ENCODE data around the gene NBAS.

The NBAS gene

GRCh38 chr2:15145919-15146318 lies 415.2 kb downstream of the NBAS start:
- Histone ChIP-seq H3K9ac (ENCODE audit: low read length) (no peak overlapping the region), H3K4me3 (ENCODE audit: low read length) (no peak overlapping the region), H3K4ac (ENCODE audit: low read depth, low read length) (no peak overlapping the region), H3K4me1 (ENCODE audit: control insufficient read depth, low read depth, low read length) (peaks cover 7% of the 10 kb centered on the region), H2BK15ac (replicated peaks; ENCODE audit: low read depth) (no peak overlapping the region), H2AK5ac (ENCODE audit: low read length) (no peak overlapping the region), H2BK5ac (ENCODE audit: low read length) (no peak overlapping the region), H4K5ac (ENCODE audit: low read length) (no peak overlapping the region), H2BK120ac (ENCODE audit: low read depth, low read length) (no peak overlapping the region), H4K8ac (ENCODE audit: low read depth, low read length) (no peak overlapping the region), H3K36me3 (ENCODE audit: control insufficient read depth, insufficient read depth, low read length) (no peaks in the 10 kb centered on the region), H3K79me1 (ENCODE audit: low read length) (no peaks in the 10 kb centered on the region), H3K27me3 (ENCODE audit: insufficient read depth, low read length, poor library complexity) (no peaks in the 10 kb centered on the region), H3K27ac (ENCODE audit: low read depth, low read length) (no peak overlapping the region), H3K18ac (ENCODE audit: low read length) (no peak overlapping the region), H3K4me2 (ENCODE audit: low read length) (no peak overlapping the region), H3K56ac (ENCODE audit: low read length) (no peak overlapping the region), H3K23ac (ENCODE audit: low read length) (no peak overlapping the region), H3K79me2 (ENCODE audit: control insufficient read depth, insufficient read depth, low read length) (no peaks in the 10 kb centered on the region)
- WGBS (ENCODE audit: extremely low coverage, insufficient coverage, low lambda C conversion rate): no CpG with 5 or more reads among the region's 3 CpGs
- no peak for DNase-seq

GRCh38 chr2:15145046-15145817 lies 415.9 kb downstream of the NBAS start:
- H3K4me1 ChIP-seq (ENCODE audit: control insufficient read depth, low read depth, low read length): peaks cover 7% of the 10 kb centered on the region
- H3K27me3 ChIP-seq (ENCODE audit: insufficient read depth, low read length, poor library complexity): no peaks in the 10 kb centered on the region
- H4K8ac ChIP-seq (ENCODE audit: low read depth, low read length): no peak overlapping the region
- H3K79me1 ChIP-seq (ENCODE audit: low read length): no peaks in the 10 kb centered on the region
- H3K56ac ChIP-seq (ENCODE audit: low read length): no peak overlapping the region
- no peak overlapping the region for H3K4me2 ChIP-seq (ENCODE audit: low read length)
- no peak overlapping the region for H2BK15ac ChIP-seq (replicated peaks; ENCODE audit: low read depth)
- H3K79me2 ChIP-seq (ENCODE audit: control insufficient read depth, insufficient read depth, low read length): no peaks in the 10 kb centered on the region
- no peak overlapping the region for H2BK120ac ChIP-seq (ENCODE audit: low read depth, low read length)
- DNase-seq: no peak
- no peak overlapping the region for H3K27ac ChIP-seq (ENCODE audit: low read depth, low read length)
- no peak overlapping the region for H3K4me3 ChIP-seq (ENCODE audit: low read length)
- no peak overlapping the region for H4K5ac ChIP-seq (ENCODE audit: low read length)
- H3K23ac ChIP-seq (ENCODE audit: low read length): no peak overlapping the region
- no peak overlapping the region for H3K9ac ChIP-seq (ENCODE audit: low read length)
- H3K36me3 ChIP-seq (ENCODE audit: control insufficient read depth, insufficient read depth, low read length): no peaks in the 10 kb centered on the region
- no peak overlapping the region for H2BK5ac ChIP-seq (ENCODE audit: low read length)
- no peak overlapping the region for H3K4ac ChIP-seq (ENCODE audit: low read depth, low read length)
- no peak overlapping the region for H3K18ac ChIP-seq (ENCODE audit: low read length)
- WGBS (ENCODE audit: extremely low coverage, insufficient coverage, low lambda C conversion rate): no CpG with 5 or more reads among the region's 5 CpGs
- no peak overlapping the region for H2AK5ac ChIP-seq (ENCODE audit: low read length)

DNA sequence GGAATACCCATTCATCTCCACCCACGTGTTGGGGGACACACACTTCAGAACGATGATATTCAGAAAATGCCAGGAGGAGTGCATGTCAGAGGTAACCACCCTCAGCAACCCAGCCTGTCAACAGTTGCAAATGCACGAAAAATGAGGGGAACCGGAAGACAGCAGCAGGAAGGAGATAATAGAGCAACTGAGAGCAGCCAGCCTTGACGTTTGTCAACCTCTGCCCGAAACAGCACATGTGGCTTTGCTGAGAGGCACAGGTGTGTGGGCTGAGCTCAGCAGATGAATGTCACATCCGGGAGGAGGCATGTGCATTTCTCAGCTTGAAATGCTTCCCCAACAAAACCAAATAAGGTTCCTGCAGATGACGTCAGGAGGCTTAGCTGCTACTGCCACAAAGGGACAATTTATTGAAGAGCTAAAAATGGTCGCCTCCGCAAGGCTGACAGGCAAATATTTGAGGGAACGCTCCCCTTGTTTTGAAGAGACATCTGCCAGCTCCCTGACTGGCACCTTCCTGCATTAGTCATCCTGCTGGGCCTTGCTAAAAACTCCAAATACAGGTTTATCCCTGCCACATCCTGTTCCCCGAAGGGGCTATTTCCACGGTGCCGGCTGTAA lies 419.0 kb downstream of the NBAS start:
- no peak overlapping the region for H3K18ac ChIP-seq (ENCODE audit: low read length)
- no peak overlapping the region for H3K4me3 ChIP-seq (ENCODE audit: low read length)
- no CpG with 5 or more reads among the region's 14 CpGs for WGBS (ENCODE audit: extremely low coverage, insufficient coverage, low lambda C conversion rate)
- no peak overlapping the region for H3K9ac ChIP-seq (ENCODE audit: low read length)
- H3K27ac ChIP-seq (ENCODE audit: low read depth, low read length): no peak overlapping the region
- H3K27me3 ChIP-seq (ENCODE audit: insufficient read depth, low read length, poor library complexity): no peaks in the 10 kb centered on the region
- no peak overlapping the region for H3K56ac ChIP-seq (ENCODE audit: low read length)
- H3K79me1 ChIP-seq (ENCODE audit: low read length): no peaks in the 10 kb centered on the region
- no peak overlapping the region for H4K8ac ChIP-seq (ENCODE audit: low read depth, low read length)
- H3K79me2 ChIP-seq (ENCODE audit: control insufficient read depth, insufficient read depth, low read length): no peaks in the 10 kb centered on the region
- no peak overlapping the region for H3K23ac ChIP-seq (ENCODE audit: low read length)
- no peak overlapping the region for H2BK120ac ChIP-seq (ENCODE audit: low read depth, low read length)
- no peak overlapping the region for H2BK5ac ChIP-seq (ENCODE audit: low read length)
- H3K4me2 ChIP-seq (ENCODE audit: low read length): no peak overlapping the region
- H3K36me3 ChIP-seq (ENCODE audit: control insufficient read depth, insufficient read depth, low read length): no peaks in the 10 kb centered on the region
- H4K5ac ChIP-seq (ENCODE audit: low read length): no peak overlapping the region
- peak; percentile 90 for DNase-seq
- H3K4me1 ChIP-seq (ENCODE audit: control insufficient read depth, low read depth, low read length): peaks cover 4% of the 10 kb centered on the region
- no peak overlapping the region for H2BK15ac ChIP-seq (replicated peaks; ENCODE audit: low read depth)
- no peak overlapping the region for H2AK5ac ChIP-seq (ENCODE audit: low read length)
- H3K4ac ChIP-seq (ENCODE audit: low read depth, low read length): no peak overlapping the region

- no peaks in the 10 kb centered on the region for H3K79me2 ChIP-seq (ENCODE audit: control insufficient read depth, insufficient read depth, low read length)
- WGBS (ENCODE audit: extremely low coverage, insufficient coverage, low lambda C conversion rate): no CpG with 5 or more reads among the region's 7 CpGs
- no peak for DNase-seq
- H4K8ac ChIP-seq (ENCODE audit: low read depth, low read length): no peak overlapping the region
- peaks cover 4% of the 10 kb centered on the region for H3K4me1 ChIP-seq (ENCODE audit: control insufficient read depth, low read depth, low read length)
- H3K18ac ChIP-seq (ENCODE audit: low read length): no peak overlapping the region
- no peaks in the 10 kb centered on the region for H3K27me3 ChIP-seq (ENCODE audit: insufficient read depth, low read length, poor library complexity)
- no peak overlapping the region for H3K9ac ChIP-seq (ENCODE audit: low read length)
- no peak overlapping the region for H3K23ac ChIP-seq (ENCODE audit: low read length)
- no peak overlapping the region for H3K56ac ChIP-seq (ENCODE audit: low read length)
- no peak overlapping the region for H3K4me3 ChIP-seq (ENCODE audit: low read length)
- no peak overlapping the region for H3K27ac ChIP-seq (ENCODE audit: low read depth, low read length)
- no peak overlapping the region for H2BK120ac ChIP-seq (ENCODE audit: low read depth, low read length)
- no peaks in the 10 kb centered on the region for H3K79me1 ChIP-seq (ENCODE audit: low read length)
- no peak overlapping the region for H4K5ac ChIP-seq (ENCODE audit: low read length)
- no peak overlapping the region for H2BK15ac ChIP-seq (replicated peaks; ENCODE audit: low read depth)
- no peak overlapping the region for H2AK5ac ChIP-seq (ENCODE audit: low read length)
- no peak overlapping the region for H2BK5ac ChIP-seq (ENCODE audit: low read length)
- H3K4me2 ChIP-seq (ENCODE audit: low read length): no peak overlapping the region
- no peaks in the 10 kb centered on the region for H3K36me3 ChIP-seq (ENCODE audit: control insufficient read depth, insufficient read depth, low read length)
- no peak overlapping the region for H3K4ac ChIP-seq (ENCODE audit: low read depth, low read length)
These were observed 419.9 kb downstream of the NBAS start for GRCh38 chr2:15141211-15141610.

- H3K27ac ChIP-seq (ENCODE audit: low read depth, low read length): no peak overlapping the region
- no peak overlapping the region for H4K5ac ChIP-seq (ENCODE audit: low read length)
- no peak overlapping the region for H3K4me2 ChIP-seq (ENCODE audit: low read length)
- H3K4me3 ChIP-seq (ENCODE audit: low read length): no peak overlapping the region
- H4K8ac ChIP-seq (ENCODE audit: low read depth, low read length): no peak overlapping the region
- no peak overlapping the region for H2BK120ac ChIP-seq (ENCODE audit: low read depth, low read length)
- no peak overlapping the region for H3K9ac ChIP-seq (ENCODE audit: low read length)
- no peaks in the 10 kb centered on the region for H3K36me3 ChIP-seq (ENCODE audit: control insufficient read depth, insufficient read depth, low read length)
- no peak overlapping the region for H3K4ac ChIP-seq (ENCODE audit: low read depth, low read length)
- no peak overlapping the region for H2BK5ac ChIP-seq (ENCODE audit: low read length)
- no peak for DNase-seq
- H3K4me1 ChIP-seq (ENCODE audit: control insufficient read depth, low read depth, low read length): no peaks in the 10 kb centered on the region
- no peak overlapping the region for H3K18ac ChIP-seq (ENCODE audit: low read length)
- no peaks in the 10 kb centered on the region for H3K27me3 ChIP-seq (ENCODE audit: insufficient read depth, low read length, poor library complexity)
- H3K56ac ChIP-seq (ENCODE audit: low read length): no peak overlapping the region
- H3K23ac ChIP-seq (ENCODE audit: low read length): no peak overlapping the region
- H2BK15ac ChIP-seq (replicated peaks; ENCODE audit: low read depth): no peak overlapping the region
- no peaks in the 10 kb centered on the region for H3K79me1 ChIP-seq (ENCODE audit: low read length)
- no peak overlapping the region for H2AK5ac ChIP-seq (ENCODE audit: low read length)
- no CpG with 5 or more reads among the region's 6 CpGs for WGBS (ENCODE audit: extremely low coverage, insufficient coverage, low lambda C conversion rate)
- no peaks in the 10 kb centered on the region for H3K79me2 ChIP-seq (ENCODE audit: control insufficient read depth, insufficient read depth, low read length)
These were observed 424.5 kb downstream of the NBAS start for GRCh38 chr2:15136639-15137038.

Measured in mesendoderm (in vitro differentiated cells).